Measurements from ENCODE around the gene DEFB129.

DNA sequence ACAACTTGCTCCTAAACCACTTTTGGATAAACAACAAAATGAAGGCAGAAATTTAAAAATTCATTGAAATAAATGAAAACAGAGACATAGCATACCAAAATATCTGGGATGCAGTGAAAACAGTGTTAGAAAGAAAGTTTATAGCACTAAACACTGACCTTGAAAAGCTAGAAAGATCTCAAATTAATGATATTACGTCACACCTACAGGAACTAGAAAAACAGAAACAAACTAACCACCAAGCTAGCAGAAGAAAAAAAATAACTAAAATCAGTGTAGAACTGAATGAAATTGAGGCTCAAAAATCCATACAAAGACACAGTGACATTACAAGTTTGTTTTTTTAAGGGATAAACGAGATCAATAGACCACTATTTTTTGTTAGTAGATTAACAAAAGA lies 42.8 kb upstream of the DEFB129 start:
- TF ChIP-seq, protein P1, sequence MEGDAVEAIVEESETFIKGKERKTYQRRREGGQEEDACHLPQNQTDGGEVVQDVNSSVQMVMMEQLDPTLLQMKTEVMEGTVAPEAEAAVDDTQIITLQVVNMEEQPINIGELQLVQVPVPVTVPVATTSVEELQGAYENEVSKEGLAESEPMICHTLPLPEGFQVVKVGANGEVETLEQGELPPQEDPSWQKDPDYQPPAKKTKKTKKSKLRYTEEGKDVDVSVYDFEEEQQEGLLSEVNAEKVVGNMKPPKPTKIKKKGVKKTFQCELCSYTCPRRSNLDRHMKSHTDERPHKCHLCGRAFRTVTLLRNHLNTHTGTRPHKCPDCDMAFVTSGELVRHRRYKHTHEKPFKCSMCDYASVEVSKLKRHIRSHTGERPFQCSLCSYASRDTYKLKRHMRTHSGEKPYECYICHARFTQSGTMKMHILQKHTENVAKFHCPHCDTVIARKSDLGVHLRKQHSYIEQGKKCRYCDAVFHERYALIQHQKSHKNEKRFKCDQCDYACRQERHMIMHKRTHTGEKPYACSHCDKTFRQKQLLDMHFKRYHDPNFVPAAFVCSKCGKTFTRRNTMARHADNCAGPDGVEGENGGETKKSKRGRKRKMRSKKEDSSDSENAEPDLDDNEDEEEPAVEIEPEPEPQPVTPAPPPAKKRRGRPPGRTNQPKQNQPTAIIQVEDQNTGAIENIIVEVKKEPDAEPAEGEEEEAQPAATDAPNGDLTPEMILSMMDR (conservative IDR thresholded peaks at IDR 0.05; ENCODE audit: low read depth in 2 of 2): no peak
- TF ChIP-seq POLR2AphosphoS5 (IDR thresholded peaks at IDR 0.05; ENCODE audit: low read depth) (no peak), EZH2 (IDR thresholded peaks at IDR 0.05; ENCODE audit: low read depth, unreplicated experiment) (no peak), ZNF114 (CRISPR knock-in tag; IDR thresholded peaks at IDR 0.05) (no peak), JUNB (IDR thresholded peaks at IDR 0.05; ENCODE audit: unreplicated experiment) (no peak), NANOG (IDR thresholded peaks at IDR 0.05; ENCODE audit: borderline replicate concordance) (no peak), EZH2phosphoT487 (IDR thresholded peaks at IDR 0.05; ENCODE audit: unreplicated experiment) (no peak), CREB1 (CRISPR knock-in tag; IDR thresholded peaks at IDR 0.05; ENCODE audit: low read depth) (no peak), ZNF331 (CRISPR knock-in tag; IDR thresholded peaks at IDR 0.05; ENCODE audit: low read depth) (no peak), STAT1 (IDR thresholded peaks at IDR 0.05; ENCODE audit: unreplicated experiment) (no peak)
- TF ChIP-seq, protein P2, sequence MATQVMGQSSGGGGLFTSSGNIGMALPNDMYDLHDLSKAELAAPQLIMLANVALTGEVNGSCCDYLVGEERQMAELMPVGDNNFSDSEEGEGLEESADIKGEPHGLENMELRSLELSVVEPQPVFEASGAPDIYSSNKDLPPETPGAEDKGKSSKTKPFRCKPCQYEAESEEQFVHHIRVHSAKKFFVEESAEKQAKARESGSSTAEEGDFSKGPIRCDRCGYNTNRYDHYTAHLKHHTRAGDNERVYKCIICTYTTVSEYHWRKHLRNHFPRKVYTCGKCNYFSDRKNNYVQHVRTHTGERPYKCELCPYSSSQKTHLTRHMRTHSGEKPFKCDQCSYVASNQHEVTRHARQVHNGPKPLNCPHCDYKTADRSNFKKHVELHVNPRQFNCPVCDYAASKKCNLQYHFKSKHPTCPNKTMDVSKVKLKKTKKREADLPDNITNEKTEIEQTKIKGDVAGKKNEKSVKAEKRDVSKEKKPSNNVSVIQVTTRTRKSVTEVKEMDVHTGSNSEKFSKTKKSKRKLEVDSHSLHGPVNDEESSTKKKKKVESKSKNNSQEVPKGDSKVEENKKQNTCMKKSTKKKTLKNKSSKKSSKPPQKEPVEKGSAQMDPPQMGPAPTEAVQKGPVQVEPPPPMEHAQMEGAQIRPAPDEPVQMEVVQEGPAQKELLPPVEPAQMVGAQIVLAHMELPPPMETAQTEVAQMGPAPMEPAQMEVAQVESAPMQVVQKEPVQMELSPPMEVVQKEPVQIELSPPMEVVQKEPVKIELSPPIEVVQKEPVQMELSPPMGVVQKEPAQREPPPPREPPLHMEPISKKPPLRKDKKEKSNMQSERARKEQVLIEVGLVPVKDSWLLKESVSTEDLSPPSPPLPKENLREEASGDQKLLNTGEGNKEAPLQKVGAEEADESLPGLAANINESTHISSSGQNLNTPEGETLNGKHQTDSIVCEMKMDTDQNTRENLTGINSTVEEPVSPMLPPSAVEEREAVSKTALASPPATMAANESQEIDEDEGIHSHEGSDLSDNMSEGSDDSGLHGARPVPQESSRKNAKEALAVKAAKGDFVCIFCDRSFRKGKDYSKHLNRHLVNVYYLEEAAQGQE (IDR thresholded peaks at IDR 0.05; ENCODE audit: unreplicated experiment): no peak

Data from GM23338 (cell line).